M059J (cell line): ENCODE data around the gene TAL1. TPM values are rescaled to one million over a fixed set of nuclear protein-coding genes. Genes with fewer than 3 reads are reported as not detected.
"Not testable (repeated sequence)": the region's sequence is repeated elsewhere in the genome, so short reads cannot be mapped to it uniquely, and the experiment has no call there.

Experiments used
- DNase-seq: peaks from one replicate; pipeline ENCODE4 v3.0.0-alpha.2; 2012; ENCODE audit warnings: low read depth
- total RNA-seq: library from RNA; depleted of rRNA; stranded (reverse); fragments of >200 nt; shearing (Covaris generic); gene quantifications from 2 replicates; pipeline ENCODE4 v1.2.3, GENCODE V29; 2014; rRNA removed

Gene TAL1
- not detected in 2 replicates for total RNA-seq

DNA sequence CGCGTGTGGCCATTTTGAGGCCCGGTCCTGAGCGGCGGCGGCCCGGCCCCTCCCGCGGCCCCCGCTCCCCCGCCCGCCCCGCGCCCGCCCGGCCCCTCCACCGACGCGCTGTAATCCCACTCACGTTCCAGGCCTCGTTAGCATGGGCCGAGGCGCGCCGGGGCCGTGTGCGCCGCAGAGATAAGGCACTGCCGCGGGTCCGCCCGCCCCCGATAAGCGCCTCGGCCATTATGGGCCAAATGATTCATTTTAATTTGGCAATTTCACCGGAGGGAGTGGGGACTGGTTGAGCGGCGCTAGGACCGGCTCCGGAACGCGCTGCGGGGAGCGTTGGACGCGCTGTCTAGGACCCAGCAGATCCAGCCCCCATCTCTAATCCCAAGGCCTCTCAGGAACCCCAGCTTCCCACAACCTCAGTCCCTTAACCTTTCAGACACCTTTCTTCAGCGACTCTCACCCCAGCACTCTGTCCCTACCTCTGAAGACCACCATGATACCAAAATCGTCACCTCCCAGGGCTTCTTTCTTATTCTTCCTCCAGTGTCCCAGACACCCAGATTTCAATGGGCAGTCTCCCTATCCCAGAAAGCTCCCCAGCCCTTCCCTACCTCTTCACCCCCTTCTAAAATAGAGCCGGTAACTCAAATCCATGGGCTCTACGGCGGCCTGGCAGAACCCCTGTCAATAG, at the start of gene TAL1:
Gene TAL1, minus strand, starts transcription at position 39 of the 688 bp plus-strand sequence. CDS start 6,337 bp downstream, outside the sequence.
- DNase-seq: no peak

DNA sequence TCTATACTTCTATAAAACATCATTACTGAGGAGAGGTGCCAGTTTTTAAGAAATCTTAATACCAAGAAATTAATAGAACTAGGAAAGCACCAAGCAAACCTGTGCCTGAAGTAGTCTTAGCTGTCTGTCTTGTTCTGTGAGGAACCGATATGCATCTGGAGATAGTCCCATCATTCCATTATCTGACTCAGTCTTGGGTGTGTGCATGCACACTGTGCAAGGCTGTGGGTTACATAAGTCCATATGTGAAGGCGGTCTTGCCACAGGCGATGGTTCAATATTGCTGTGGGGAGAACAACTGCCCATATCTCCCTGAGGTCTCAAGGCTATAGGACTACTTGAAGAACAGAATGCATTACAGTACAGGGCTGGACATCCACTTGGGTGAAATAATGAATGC, 48.1 kb upstream of the TAL1 start:
- DNase-seq: no peak

DNA sequence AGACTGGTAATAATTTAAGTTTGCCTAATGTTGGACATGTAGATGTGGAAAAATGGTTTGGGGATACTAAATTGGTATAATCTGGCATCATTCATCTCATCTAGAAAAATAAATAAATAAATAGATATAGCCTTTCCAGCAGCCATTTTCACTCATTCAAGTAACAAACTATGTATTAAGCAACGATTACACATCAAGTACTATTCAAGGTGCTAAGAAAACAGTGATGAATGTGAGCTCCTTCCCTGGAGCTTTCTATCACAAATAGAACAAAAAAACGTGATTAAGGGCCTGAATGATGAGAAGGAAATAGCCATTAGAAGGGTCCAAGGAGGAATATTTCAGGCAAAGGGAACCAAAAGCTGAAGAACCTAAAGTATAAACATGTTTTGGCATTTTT, 44.8 kb upstream of the TAL1 start:
- DNase-seq: no peak

DNA sequence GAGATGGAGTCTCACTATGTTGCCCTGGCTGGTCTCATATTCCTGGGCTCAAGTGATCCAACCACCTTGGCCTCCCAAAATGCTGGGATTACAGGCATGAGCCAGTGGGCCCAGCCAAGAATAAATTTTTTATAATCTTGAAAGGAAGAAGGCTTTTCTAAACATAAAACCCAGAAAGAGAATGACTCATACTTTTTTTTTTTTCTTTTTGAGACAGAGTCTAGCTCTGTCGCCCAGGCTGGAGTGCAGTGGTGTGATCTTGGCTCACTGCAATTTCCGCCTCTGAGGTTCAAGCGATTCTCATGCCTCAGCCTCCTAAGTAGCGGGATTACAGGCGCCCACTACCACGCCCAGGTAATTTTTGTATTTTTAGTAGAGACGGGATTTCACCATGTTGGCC, 43.8 kb upstream of the TAL1 start:
- peak; percentile 44 for DNase-seq

GRCh38 chr1:47265529-47265928, 33.5 kb upstream of the TAL1 start:
- not testable (repeated sequence) for DNase-seq

DNA sequence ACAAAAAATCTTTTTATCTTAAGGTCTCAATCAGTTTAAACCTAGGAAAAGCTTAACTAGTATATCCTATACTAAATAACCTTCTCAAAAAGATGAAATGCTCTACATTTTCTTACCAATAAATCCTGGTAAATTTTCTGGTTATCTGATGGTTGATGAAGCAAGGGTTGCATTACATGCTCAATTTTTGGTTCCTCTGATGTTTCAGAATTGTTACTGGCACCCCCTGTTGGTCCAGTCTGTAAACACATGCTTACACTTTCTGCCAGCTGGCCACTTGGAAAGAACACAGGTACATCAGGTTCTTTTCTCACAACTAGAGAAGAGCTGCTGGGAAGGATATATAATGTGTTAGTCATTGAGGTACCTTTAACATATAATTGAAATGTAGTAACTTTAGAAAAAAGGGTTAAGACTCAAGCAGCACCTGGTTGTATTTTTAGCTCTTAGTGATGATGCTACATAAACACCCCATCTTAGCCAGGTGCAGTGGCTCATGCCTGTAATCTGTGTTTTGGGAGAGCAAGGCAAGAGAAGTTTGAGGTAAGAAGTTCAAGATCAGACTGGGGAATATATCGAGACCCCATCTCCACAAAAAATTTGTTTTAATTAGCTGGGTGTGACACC, 30.9 kb upstream of the TAL1 start:
- peak; percentile 43 for DNase-seq

DNA sequence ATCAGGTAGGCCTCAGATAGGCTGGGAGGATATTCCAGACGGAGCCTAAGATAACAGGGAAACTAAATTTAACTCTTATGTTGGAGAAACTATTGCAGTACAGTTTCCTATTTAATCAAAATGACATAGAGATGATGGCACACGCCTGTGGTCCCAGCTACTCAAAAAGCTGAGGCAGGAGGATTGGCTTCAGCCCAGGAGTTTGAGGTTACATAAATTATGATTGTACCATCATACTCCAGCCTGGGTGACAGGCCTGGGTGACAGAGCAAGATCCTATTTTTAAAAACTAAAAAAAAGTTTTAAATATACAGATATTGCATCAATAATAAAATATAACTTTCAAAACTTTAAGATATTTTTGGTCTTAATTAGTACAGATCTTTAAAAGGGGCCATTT, 25.2 kb upstream of the TAL1 start:
- DNase-seq: peak; percentile 32

DNA sequence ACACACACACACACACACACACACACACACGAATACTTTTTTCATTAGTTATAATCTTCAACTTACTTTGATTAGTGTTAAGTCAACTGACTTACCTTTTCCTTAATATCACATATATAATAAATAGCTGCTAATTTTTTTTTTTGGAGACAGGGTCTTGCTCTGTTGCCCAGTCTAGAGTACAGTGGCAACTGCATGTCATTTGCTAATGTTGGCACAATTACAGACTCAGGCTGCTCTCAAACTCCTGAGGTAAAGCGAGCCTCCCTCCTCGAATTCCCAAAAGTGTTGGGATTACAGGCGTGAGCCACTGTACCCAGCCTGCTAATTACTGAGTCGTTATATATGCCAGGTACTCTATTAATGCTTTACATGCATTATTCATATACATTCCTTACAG, 20.8 kb upstream of the TAL1 start:
- DNase-seq: no peak

- no peak for DNase-seq
These were observed 20.3 kb upstream of the TAL1 start for GRCh38 chr1:47252369-47252768.

DNA sequence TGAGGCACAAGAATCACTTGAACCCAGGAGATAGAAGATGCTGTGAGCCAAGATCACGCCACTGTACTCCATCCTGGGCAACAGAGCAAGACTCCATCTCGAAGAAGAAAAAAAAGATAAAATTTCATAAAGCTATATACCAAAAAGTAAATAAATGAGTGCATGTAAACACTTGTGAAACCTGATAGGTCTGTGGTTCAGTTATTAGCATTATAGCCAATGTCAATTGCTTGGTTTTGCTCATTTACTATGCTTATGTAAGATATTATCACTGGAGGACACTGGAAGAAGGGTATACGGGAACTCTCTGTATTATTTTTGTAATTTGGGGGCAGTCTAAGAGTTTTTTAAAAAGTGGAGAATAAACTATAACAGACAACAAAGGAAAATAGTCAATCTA, 17.7 kb upstream of the TAL1 start:
- no peak for DNase-seq

- no peak for DNase-seq
These were observed 12.4 kb upstream of the TAL1 start for GRCh38 chr1:47244339-47244862.

- DNase-seq: no peak
These were observed 11.9 kb upstream of the TAL1 start for GRCh38 chr1:47243910-47244309.

DNA sequence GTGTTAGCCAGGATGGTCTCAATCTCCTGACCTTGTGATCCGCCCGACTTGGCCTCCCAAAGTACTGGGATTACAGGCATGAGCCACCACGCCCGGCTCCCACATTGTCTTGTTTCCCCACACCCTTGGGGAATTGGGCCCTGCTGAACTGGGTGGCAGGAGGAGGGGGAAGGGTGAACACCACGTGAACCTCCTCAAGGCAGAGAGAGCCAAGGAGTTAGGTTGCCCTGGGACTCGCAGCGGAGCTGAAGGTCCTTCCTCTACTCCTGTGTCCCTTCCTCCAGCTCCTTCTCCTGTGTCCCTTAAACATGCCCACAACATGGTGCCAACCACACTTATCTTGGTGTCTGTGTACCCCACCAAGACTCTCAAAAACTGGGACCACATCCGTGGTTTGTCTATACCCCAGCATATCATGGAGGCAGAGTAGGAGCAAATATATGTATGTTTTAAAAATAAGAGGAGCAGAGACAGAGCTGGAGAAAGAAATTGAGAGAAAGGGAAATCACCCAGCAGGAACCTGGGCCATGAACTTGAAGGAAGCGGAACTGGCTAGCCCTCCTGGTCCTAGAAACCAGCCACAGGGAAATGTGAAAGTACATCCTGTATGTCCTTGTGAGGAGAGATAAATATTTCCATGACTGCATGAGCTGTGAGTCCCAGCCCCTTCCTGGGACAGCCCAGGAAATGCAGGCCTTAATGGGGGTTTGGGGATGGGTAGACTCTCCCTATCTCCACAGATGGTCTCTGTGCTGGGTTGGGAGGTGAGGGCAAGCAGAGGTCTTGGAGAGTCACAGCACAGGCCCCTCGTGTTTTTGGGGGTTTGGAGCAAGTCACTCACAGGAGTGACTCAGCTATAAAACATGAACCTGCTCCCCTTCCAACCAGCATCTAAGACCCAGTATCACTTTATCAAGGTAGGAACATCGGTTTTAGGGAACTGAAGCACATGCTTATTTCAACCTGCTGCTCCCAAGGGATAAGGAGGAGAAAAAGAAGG, 9.4 kb upstream of the TAL1 start:
- no peak for DNase-seq

GRCh38 chr1:47238935-47239592, 7.0 kb upstream of the TAL1 start:
- DNase-seq: no peak

- DNase-seq: no peak
These were observed 3.8 kb upstream of the TAL1 start for GRCh38 chr1:47235806-47236205.

DNA sequence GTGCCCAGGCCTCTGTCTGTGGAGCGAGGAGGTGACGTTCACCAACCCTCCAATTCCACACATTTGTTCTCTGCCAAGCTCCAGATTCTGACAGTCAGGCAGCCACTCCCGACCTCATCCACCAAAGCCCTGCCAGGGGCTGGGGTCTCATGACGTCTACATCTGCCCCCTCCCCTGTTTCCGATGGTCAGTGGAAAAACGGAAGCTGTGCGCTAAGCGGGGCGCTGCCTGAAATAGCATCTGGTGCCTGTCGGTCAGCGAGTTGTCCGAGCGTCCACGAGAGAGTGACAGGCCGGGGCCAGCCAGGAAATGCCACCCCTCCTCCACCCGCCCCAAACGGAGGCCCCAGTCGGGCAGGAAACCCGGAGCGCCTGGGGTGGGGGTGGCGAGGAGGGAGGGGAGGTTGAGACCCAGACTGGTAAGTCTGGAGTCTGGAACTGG, 3.2 kb upstream of the TAL1 start:
- no peak for DNase-seq

DNA sequence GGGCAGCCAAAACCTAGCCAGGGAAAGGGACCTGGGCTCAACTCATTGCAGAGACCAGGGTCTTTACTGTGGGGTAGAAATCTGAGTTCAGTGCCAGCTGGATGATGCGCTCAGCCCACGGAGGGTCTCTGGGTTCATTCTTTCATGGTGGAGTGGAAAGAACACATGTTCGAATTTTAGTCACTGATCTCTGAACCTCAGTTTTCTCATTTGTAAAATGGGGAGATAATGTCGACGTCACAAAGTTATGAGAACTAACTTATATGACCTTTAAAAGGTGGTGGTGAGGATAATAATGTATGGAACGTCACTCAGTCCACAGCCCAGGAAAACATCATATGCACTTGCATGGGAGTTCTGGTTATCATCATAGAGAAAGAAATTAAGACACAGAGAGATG, 1.2 kb upstream of the TAL1 start:
- no peak for DNase-seq

DNA sequence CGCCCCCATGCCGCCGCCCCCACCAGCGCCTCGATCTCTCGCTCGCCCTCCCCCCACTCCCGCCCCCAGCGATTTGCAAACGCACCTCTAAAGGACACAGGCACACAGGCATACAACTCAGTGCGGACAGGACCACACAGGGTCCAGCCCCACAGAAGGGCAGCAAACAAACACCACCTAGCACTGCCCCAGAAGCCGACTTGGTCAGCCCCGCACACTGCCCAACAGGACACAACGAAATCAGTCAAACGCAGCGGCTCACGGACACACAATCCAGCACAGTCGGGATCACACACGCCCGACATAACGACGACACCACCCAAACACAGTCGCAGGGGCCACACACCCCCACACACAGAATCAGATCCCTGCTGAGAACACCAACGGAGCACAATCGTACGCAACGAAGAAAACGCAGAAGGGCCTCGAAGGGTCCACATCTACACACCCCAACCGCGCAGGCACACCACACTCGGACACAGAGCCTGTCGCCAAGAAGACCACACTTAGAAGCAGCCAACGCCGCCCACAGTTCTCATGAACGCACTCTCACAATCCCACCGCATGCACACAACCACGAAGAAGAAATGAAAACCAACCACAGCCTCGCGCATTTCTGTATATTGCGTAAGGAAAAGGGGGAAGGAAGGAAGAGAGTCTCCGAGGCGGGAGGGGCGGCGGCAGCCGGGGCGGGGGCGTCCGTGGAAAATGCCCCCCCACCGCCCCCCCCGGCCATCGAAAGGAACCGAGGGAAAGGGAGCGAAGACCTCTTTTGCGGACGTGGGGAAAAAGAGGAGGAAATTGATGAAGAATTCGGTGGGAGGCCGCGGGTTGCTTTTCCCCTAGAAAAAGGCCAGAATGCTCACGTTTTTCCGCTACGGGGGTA, 481 bp downstream of the TAL1 start:
- DNase-seq: peak; percentile 41

- DNase-seq: no peak
These were observed 1.2 kb downstream of the TAL1 start for GRCh38 chr1:47230692-47231300.
